ENCODE measurements around the gene RAB40AL.
A peak's percentile ranks its signal among the peaks of the same experiment; 100 is the strongest.
"Not testable (repeated sequence)": the region's sequence is repeated elsewhere in the genome, so short reads cannot be mapped to it uniquely, and the experiment has no call there.

The RAB40AL gene
- total RNA-seq, result 0 reads per million in 2 donors

- DNase-seq, result not testable (repeated sequence)
Observed at GRCh38 chrX:102936972-102937371, at the start of gene RAB40AL. RAB40AL (plus strand) TSS chrX:102937272; CDS start chrX:102937319, 47 bp downstream.

DNA sequence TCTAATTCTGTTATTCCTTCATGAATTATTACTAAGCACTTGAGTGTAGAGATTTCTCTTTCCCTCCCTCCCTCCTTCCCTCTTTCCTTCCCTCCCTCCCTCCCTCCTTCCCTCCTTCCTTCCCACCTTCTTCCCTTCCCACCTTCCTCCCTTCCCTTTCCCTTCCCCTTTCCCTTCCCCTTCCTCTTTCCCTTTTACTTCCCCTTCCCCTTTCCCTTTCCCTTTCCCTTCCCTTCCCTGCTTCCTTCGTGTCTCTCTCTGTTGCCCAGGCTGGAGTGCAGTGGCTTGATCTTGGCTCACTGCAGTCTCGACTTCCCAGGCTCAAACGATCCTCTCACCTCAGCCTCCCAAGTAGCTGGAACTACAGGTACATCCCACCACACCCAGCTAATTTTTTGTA is 49.4 kb upstream of the RAB40AL start:
- DNase-seq, result no peak

GRCh38 chrX:102892103-102892502 is 45.0 kb upstream of the RAB40AL start:
- no peak for DNase-seq

- DNase-seq, result peak; percentile 25 to 70 (median 45)
Observed at GRCh38 chrX:102899940-102900916, 36.8 kb upstream of the RAB40AL start.

GRCh38 chrX:102902355-102902754 is 34.7 kb upstream of the RAB40AL start:
- DNase-seq, result no peak

- no peak for DNase-seq
Observed at GRCh38 chrX:102930990-102931756, 5.9 kb upstream of the RAB40AL start.

- DNase-seq, result peak in 2 of 5 experiments; percentile 3 to 23
Observed at GRCh38 chrX:102934624-102935023, 2.4 kb upstream of the RAB40AL start.

- DNase-seq, result peak in 4 of 5 experiments; percentile 5 to 35 (median 24)
Observed at GRCh38 chrX:102950908-102951866, 14.1 kb downstream of the RAB40AL start.

DNA sequence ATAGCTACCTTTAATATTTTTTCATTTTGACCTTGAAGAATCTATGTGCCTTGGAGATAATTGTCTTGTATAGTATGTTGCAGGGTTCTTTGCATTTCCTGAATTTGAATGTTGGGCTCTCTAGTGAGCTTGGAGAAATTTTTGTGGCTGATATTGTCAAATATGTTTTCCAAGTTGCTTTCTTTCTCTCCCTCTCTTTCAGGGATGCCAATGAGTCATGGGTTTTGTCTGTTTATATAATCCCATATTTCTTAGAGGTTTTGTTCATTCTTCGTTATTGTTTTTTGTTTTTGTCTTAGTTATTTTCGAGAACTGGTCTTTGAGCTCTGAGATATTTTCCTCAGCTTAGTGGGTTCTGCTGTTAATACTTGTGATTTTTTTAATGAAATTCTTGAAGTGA is 20.7 kb downstream of the RAB40AL start:
- DNase-seq, result no peak

- no peak for DNase-seq
Observed at GRCh38 chrX:102958794-102959193, 21.7 kb downstream of the RAB40AL start.

- no peak for DNase-seq
Observed at GRCh38 chrX:102959471-102959870, 22.4 kb downstream of the RAB40AL start.

DNA sequence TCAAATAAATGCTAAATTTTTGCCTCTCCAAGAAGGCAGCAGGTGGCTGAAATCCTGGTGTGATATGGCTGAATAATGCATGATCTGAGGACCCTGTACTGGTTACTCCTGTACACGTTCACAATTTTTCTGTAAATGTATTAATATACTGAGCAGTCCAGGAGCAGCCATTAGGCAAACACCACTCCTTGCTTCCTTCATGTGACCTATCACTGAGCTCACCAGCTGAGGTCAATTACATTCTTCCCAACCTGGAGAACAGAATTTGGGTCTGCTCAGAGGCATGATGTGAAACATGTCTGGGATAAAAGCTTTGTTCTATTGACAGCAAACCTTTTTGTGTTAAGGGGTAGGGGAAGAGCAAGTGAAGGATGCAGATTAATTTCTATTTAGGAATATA is 26.9 kb downstream of the RAB40AL start:
- no peak for DNase-seq

- no peak for DNase-seq
Observed at GRCh38 chrX:102964940-102965339, 27.9 kb downstream of the RAB40AL start.

GRCh38 chrX:102966701-102967100 is 29.6 kb downstream of the RAB40AL start:
- DNase-seq, result no peak

- no peak for DNase-seq
Observed at GRCh38 chrX:102968216-102968615, 31.1 kb downstream of the RAB40AL start.

GRCh38 chrX:102971536-102971935 is 34.5 kb downstream of the RAB40AL start:
- DNase-seq, result not testable (repeated sequence)

- no peak for DNase-seq
Observed at GRCh38 chrX:102975016-102975415, 37.9 kb downstream of the RAB40AL start.

DNA sequence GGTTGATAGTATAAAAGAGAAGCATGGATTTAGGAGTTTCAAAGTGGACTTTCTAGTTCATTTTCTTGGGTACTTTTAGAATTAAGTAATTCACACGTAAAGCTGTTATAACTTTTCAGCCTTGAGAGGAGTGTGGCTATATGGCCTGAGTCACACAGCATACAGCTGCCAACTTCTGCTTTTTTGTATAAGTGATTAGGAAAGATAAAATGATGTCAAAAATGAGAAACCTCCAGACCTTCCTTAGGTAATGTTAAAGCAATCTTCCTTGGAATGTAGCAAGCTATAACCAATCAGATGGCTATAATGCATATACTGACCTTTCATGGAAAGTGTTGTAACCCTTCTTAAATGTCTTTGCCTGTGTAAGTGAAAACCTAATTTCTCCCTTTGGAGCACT is 39.2 kb downstream of the RAB40AL start:
- DNase-seq, result no peak

DNA sequence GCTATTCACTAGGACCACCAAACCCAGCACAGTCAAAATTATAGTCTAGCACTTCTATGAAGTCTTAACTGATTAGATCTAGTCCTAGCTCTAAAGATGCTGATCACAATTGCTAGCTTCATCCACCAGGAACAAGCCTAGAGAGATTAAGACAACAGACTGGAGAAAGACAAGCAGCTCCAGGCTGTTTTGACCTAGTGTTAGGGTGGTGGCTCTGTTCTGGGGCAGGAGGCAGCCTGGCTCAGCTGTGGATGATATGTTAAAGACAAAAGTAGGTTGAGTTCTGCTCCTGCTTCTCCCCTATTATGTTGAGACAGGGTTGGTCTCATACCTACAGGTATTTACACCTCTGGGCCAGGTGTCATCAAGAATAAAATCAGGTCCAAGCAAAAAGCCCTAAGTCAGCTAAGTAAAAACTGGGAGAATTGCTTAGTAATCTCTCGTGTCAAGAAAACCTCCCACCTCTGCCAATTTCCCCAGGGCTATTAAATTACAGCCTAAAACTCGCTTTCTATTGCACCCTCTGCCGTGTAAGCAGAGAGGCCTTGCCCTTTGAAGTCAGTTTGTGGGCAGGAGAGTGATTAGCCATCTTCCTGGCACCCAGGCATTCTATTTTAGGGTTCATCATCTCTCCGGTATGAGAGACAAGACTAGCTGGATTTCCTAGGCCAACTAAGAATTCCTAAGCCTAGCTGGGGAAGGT is 39.9 kb downstream of the RAB40AL start:
- no peak for DNase-seq

- DNase-seq, result no peak
Observed at GRCh38 chrX:102978594-102978993, 41.5 kb downstream of the RAB40AL start.

DNA sequence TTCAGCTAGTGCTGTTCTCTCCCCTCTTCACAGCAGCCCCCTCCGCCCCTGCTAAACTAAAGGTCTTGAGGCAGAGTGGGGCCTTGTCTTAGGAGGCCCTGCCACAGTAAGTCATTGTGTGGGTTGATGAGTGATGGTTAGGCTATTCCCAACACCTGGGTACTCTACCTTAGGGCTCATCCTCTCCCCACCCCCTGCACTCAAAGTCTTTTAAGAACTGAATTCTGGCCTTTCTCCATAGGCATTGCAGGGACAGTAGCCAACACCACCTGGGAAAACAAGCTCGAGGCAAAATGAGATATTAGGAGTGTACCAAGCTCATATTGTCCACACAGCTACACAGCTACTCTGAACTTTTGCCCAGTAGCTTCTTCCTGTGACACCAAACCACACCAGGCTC is 42.5 kb downstream of the RAB40AL start:
- no peak for DNase-seq

- no peak for DNase-seq
Observed at GRCh38 chrX:102983205-102983604, 46.1 kb downstream of the RAB40AL start.
